ENCODE results near the gene NPEPL1.
"Not testable (repeated sequence)": the region's sequence is repeated elsewhere in the genome, so short reads cannot be mapped to it uniquely, and the experiment has no call there.

The NPEPL1 gene

DNA sequence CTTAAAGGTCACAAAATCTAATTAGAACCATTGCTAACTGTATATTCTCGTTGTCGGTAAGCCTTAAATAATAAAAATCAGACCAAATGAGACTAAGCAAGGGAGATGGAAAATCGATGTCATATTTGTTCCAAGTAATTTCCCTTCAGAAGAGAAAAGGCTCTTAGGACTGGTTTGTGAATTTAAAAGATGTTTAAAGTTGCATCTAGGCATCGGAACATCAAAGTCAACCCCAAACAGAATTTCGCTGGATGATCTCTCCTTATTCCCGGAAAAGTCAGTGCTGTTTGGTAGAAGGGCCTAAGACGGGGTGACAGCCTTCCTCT lies 63.8 kb downstream of the NPEPL1 start:
- no peak for DNase-seq (ENCODE audit: low read depth in 1 of 2, low spot score in 1 of 2)

GRCh38 chr20:58757647-58758046 lies 65.0 kb downstream of the NPEPL1 start:
- DNase-seq (ENCODE audit: low read depth in 1 of 2, low spot score in 1 of 2), result not testable (repeated sequence)

- no peak for DNase-seq (ENCODE audit: low read depth in 1 of 2, low spot score in 1 of 2)
These were observed 67.3 kb downstream of the NPEPL1 start for GRCh38 chr20:58759947-58760346.

GRCh38 chr20:58760856-58761255 lies 68.3 kb downstream of the NPEPL1 start:
- no peak for DNase-seq (ENCODE audit: low read depth in 1 of 2, low spot score in 1 of 2)

- DNase-seq (ENCODE audit: low read depth in 1 of 2, low spot score in 1 of 2), result no peak
These were observed 69.5 kb downstream of the NPEPL1 start for GRCh38 chr20:58762120-58762519.

GRCh38 chr20:58763076-58763475 lies 70.5 kb downstream of the NPEPL1 start:
- DNase-seq (ENCODE audit: low read depth in 1 of 2, low spot score in 1 of 2), result no peak
